ENCODE measurements around the gene JMY.

JMY gene, protein sequence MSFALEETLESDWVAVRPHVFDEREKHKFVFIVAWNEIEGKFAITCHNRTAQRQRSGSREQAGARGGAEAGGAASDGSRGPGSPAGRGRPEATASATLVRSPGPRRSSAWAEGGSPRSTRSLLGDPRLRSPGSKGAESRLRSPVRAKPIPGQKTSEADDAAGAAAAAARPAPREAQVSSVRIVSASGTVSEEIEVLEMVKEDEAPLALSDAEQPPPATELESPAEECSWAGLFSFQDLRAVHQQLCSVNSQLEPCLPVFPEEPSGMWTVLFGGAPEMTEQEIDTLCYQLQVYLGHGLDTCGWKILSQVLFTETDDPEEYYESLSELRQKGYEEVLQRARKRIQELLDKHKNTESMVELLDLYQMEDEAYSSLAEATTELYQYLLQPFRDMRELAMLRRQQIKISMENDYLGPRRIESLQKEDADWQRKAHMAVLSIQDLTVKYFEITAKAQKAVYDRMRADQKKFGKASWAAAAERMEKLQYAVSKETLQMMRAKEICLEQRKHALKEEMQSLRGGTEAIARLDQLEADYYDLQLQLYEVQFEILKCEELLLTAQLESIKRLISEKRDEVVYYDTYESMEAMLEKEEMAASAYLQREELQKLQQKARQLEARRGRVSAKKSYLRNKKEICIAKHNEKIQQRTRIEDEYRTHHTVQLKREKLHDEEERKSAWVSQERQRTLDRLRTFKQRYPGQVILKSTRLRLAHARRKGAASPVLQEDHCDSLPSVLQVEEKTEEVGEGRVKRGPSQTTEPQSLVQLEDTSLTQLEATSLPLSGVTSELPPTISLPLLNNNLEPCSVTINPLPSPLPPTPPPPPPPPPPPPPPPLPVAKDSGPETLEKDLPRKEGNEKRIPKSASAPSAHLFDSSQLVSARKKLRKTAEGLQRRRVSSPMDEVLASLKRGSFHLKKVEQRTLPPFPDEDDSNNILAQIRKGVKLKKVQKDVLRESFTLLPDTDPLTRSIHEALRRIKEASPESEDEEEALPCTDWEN

DNA sequence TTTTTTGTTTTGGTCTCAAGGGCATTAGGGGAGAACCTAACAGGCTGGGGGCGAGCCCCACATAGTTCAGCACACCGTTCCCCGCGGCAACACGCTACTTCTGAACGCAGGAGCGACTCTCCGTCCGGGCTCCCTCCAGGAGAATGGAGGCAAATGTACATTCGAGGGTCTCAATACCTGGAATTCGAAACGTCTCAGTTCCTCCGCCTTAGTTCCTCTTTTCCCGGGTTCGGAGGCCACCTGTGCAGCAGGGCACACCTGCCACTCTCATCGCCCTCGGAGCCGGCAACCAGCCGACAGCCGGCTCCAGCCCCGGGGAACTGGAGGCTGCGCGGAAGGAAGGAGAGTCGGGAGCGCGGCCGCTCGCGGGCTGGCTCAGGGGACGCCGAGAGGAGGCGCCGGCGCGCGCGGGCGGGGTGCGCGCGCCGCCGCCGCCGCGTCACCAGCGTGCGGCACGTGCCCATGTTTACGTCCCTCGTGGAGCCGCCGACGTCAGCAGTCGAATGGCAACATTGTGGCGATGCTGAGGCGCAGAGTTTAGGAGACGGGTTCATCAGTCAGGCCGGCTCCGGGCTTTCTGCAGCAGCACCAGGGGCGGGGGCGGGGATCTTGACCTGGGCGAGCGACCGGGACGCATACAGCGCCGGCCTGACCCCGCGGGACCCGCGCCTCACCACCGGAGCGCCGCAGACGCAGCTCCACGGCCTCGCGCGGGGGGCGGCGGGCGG lies at the start of gene JMY:
TSS of gene JMY (plus strand) at position 498 of the 728 bp plus-strand sequence. CDS start 520 bp downstream, outside the sequence.
- DNase-seq (ENCODE audit: low spot score): peak; percentile 92
- in situ Hi-C loops (cut with MboI; ENCODE audit: low sequenced_read_pairs, unreplicated experiment): no loop called here
- TF ChIP-seq, protein P1, sequence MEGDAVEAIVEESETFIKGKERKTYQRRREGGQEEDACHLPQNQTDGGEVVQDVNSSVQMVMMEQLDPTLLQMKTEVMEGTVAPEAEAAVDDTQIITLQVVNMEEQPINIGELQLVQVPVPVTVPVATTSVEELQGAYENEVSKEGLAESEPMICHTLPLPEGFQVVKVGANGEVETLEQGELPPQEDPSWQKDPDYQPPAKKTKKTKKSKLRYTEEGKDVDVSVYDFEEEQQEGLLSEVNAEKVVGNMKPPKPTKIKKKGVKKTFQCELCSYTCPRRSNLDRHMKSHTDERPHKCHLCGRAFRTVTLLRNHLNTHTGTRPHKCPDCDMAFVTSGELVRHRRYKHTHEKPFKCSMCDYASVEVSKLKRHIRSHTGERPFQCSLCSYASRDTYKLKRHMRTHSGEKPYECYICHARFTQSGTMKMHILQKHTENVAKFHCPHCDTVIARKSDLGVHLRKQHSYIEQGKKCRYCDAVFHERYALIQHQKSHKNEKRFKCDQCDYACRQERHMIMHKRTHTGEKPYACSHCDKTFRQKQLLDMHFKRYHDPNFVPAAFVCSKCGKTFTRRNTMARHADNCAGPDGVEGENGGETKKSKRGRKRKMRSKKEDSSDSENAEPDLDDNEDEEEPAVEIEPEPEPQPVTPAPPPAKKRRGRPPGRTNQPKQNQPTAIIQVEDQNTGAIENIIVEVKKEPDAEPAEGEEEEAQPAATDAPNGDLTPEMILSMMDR (IDR thresholded peaks at IDR 0.05; ENCODE audit: borderline replicate concordance, control extremely low read depth, extremely low read depth, insufficient read depth, missing control alignments): peak; percentile 19

DNA sequence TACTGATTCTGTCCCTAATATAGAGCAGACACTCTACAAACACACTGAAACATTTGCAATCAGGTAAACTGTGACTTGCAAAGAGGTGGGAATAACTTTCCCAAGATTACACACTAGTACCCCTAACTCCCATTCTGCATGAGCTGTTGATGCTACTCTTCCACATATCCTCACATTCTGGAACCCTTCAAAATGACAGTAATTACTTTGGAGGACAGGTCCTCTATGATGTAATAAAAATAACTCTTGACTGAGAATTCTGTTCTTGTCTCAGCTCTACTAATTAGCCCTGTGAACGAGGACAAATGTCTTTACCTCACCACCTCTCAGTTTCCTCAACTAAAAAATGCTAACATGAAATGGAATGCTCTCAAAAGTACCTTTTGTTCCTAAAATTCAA lies 49.5 kb upstream of the JMY start:
- TF ChIP-seq, protein P1 (IDR thresholded peaks at IDR 0.05; ENCODE audit: borderline replicate concordance, control extremely low read depth, extremely low read depth, insufficient read depth, missing control alignments): no peak
- in situ Hi-C loops (cut with MboI; ENCODE audit: low sequenced_read_pairs, unreplicated experiment): no loop called here
- no peak for DNase-seq (ENCODE audit: low spot score)

DNA sequence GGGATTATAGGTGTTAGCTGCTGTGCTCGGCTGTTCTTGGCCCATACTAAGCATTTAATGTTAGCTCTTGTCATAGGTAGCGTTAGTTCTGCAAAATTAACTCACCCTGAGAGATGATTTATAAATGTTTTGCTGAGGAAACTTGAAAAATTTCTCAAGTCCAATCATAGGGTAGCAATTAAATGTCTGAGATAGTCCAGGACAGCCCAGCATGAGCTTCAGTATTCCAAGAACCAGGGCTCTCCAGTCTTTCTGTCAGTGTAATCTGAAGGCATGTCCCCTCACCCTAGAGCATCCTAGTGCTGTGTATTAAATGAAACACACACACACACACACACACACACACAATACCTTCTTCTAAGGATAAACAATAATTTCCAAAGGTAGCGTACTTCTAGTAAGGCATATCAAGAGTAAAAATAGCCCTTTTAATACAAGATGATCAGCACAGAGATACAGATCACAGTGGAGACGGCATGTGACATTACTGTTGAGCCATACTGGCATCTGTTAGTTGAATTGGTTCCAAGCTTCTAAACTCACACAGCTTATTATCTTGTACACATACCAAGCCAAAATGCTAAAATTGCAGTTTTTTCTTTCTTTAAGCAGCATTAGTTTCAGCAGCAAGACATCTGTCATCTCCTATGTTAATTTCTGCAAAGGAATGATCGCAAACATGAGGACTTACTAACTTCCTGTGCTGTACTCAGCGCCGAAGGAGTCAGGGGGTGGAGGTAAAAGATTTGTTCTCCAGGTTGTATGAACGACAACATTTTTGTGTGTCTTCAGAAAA lies 46.3 kb upstream of the JMY start:
- no peak for DNase-seq (ENCODE audit: low spot score)
- in situ Hi-C loops (cut with MboI; ENCODE audit: low sequenced_read_pairs, unreplicated experiment): no loop called here
- TF ChIP-seq, protein P1 (IDR thresholded peaks at IDR 0.05; ENCODE audit: borderline replicate concordance, control extremely low read depth, extremely low read depth, insufficient read depth, missing control alignments): no peak

DNA sequence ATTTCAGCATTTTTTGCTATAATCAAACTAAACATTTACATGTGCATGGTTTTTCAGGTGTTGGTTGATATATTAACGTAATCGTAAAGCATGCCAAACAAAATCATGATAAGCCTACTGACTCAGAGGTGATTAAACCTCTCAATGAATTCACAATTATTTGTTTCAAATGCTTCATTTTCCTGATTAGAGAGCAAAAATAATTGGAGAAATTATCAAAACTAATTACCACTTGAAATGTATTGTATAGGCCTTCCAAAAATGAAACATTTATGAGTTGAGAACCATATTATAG lies 45.7 kb upstream of the JMY start:
- no peak for DNase-seq (ENCODE audit: low spot score)
- in situ Hi-C loops (cut with MboI; ENCODE audit: low sequenced_read_pairs, unreplicated experiment): no loop called here
- TF ChIP-seq, protein P1 (IDR thresholded peaks at IDR 0.05; ENCODE audit: borderline replicate concordance, control extremely low read depth, extremely low read depth, insufficient read depth, missing control alignments): no peak

DNA sequence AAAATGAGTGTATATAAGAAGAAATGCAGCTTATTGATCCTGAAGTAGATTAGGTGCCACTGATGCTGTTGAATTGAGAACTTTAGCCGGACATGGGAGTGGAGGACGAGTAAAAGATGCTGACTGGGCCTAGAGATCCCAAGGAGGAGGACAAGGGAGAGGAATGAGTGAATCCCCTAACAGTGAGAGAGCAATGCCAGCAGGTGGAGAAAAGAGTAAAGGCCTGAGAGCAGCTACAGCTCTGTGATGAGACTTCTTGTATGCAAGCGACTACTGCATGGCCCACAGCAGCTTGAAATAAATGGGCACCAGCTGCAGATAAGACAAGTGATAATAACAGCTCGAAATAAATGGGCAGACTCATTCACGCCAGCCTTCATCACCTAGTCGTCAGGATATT lies 44.5 kb upstream of the JMY start:
- in situ Hi-C loops (cut with MboI; ENCODE audit: low sequenced_read_pairs, unreplicated experiment): no loop called here
- DNase-seq (ENCODE audit: low spot score): no peak
- TF ChIP-seq, protein P1 (IDR thresholded peaks at IDR 0.05; ENCODE audit: borderline replicate concordance, control extremely low read depth, extremely low read depth, insufficient read depth, missing control alignments): no peak
